C4-2B (cell line): ENCODE results near the gene NFATC2.

Experiments
- CTCF ChIP-seq: fragments of 450-650 bp; conservative IDR thresholded peaks from 2 replicates; pipeline ENCODE4 v1.5.1; 2017; ENCODE audit warnings: mild to moderate bottlenecking
- ZFX ChIP-seq: fragments of 450-650 bp; IDR thresholded peaks from 2 replicates; pipeline ENCODE4 v1.6.1; 2017

- TF ChIP-seq CTCF (no peak), ZFX (no peak)
Observed at GRCh38 chr20:51377132-51377531, 165.4 kb downstream of the NFATC2 start.
